OCI-LY3 (cell line): ENCODE measurements around the gene SRPRA.
"Not testable (repeated sequence)": the region's sequence is repeated elsewhere in the genome, so short reads cannot be mapped to it uniquely, and the experiment has no call there.

Experiments used
- H2AFZ ChIP-seq: fragments of 200-600, 300-600 bp; shearing (Covaris generic); 2 replicates; pipeline ENCODE4 v1.6.0; 2014; ENCODE audit warnings: antibody characterized with exemption, low read depth, low read length
- H3K27ac ChIP-seq: fragments of 200-600, 300-600 bp; sonication (generic); 2 replicates; pipeline ENCODE4 v1.5.1; 2014; ENCODE audit warnings: mild to moderate bottlenecking, low read length, moderate library complexity, mixed read lengths
- H3K27me3 ChIP-seq: fragments of 200-600, 300-600 bp; sonication (generic); 2 replicates; pipeline ENCODE4 v1.6.1; 2014; ENCODE audit warnings: low read depth, low read length, mixed read lengths
- H3K36me3 ChIP-seq: fragments of 200-600, 300-600 bp; sonication (generic); replicated peaks from 2 replicates; pipeline ENCODE3; 2014; ENCODE audit warnings: low read depth, low read length, mixed read lengths
- H3K4me1 ChIP-seq: fragments of 300-600, 200-600 bp; sonication (generic); 2 replicates; pipeline ENCODE4 v1.6.1; 2014; ENCODE audit warnings: low read length, mixed read lengths
- H3K4me2 ChIP-seq: fragments of 200-600, 300-600 bp; sonication (generic); 2 replicates; pipeline ENCODE4 v1.6.1; 2014; ENCODE audit warnings: low read length, mixed read lengths
- H3K4me3 ChIP-seq: fragments of 300-600, 200-600 bp; sonication (generic); 2 replicates; pipeline ENCODE4 v1.5.1; 2014; ENCODE audit warnings: antibody characterized with exemption, mild to moderate bottlenecking, low read length, moderate library complexity
- H3K79me2 ChIP-seq: fragments of 300-600, 200-600 bp; shearing (Covaris generic); 2 replicates; pipeline ENCODE4 v1.6.1; 2014; ENCODE audit warnings: mild to moderate bottlenecking, low read length, mixed read lengths
- H3K9ac ChIP-seq: fragments of 300-600, 200-600 bp; shearing (Covaris generic); 2 replicates; pipeline ENCODE4 v1.6.0; 2014; ENCODE audit warnings: mild to moderate bottlenecking, low read length, moderate library complexity
- H3K9me3 ChIP-seq: fragments of 200-600, 300-600 bp; shearing (Covaris generic); 2 replicates; pipeline ENCODE4 v1.6.1; 2014; ENCODE audit warnings: low read length, mixed read lengths; ENCODE audit not compliant: insufficient read depth
- H4K20me1 ChIP-seq: fragments of 200-600, 300-600 bp; sonication (generic); 2 replicates; pipeline ENCODE4 v1.6.1; 2016; ENCODE audit warnings: low read length, mixed read lengths; ENCODE audit not compliant: insufficient read depth
- EZH2phosphoT487 ChIP-seq: fragments of 200-600 bp; shearing (Covaris generic); IDR thresholded peaks from 2 replicates; pipeline ENCODE4 v1.6.1; 2018; ENCODE audit warnings: antibody characterized with exemption, mixed run types, low read depth
- TF ChIP-seq, protein P1 (sequence below): fragments of 200-600, 300-600 bp; sonication (generic); IDR thresholded peaks from 2 replicates; pipeline ENCODE4 v1.5.1; 2014; ENCODE audit warnings: antibody characterized with exemption, low read length, low read depth

Gene SRPRA

GRCh38 chr11:126312961-126313360 is 44.3 kb upstream of the SRPRA start:
- H3K4me2 ChIP-seq, result peak overlapping the region; percentile 43
- peak overlapping the region; percentile 58; the same call in 1 of the 2 replicates for H3K27ac ChIP-seq
- H3K9me3 ChIP-seq, result no peaks in the 10 kb centered on the region
- H3K4me1 ChIP-seq, result peaks cover 56% of the 10 kb centered on the region
- peaks cover 25% of the 10 kb centered on the region for H4K20me1 ChIP-seq
- H3K79me2 ChIP-seq, result peaks cover 31% of the 10 kb centered on the region
- H3K27me3 ChIP-seq, result no peaks in the 10 kb centered on the region
- peaks cover 52% of the 10 kb centered on the region for H3K36me3 ChIP-seq
- TF ChIP-seq, protein P1, sequence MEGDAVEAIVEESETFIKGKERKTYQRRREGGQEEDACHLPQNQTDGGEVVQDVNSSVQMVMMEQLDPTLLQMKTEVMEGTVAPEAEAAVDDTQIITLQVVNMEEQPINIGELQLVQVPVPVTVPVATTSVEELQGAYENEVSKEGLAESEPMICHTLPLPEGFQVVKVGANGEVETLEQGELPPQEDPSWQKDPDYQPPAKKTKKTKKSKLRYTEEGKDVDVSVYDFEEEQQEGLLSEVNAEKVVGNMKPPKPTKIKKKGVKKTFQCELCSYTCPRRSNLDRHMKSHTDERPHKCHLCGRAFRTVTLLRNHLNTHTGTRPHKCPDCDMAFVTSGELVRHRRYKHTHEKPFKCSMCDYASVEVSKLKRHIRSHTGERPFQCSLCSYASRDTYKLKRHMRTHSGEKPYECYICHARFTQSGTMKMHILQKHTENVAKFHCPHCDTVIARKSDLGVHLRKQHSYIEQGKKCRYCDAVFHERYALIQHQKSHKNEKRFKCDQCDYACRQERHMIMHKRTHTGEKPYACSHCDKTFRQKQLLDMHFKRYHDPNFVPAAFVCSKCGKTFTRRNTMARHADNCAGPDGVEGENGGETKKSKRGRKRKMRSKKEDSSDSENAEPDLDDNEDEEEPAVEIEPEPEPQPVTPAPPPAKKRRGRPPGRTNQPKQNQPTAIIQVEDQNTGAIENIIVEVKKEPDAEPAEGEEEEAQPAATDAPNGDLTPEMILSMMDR, result no peak
- no peak for TF ChIP-seq EZH2phosphoT487
- H2AFZ ChIP-seq, result no peak overlapping the region
- peak overlapping the region; percentile 5; the same call in 1 of the 2 replicates for H3K9ac ChIP-seq
- H3K4me3 ChIP-seq, result no peak overlapping the region

- Histone ChIP-seq H3K27me3 (no peaks in the 10 kb centered on the region), H3K9me3 (no peaks in the 10 kb centered on the region), H4K20me1 (peaks cover 26% of the 10 kb centered on the region), H3K36me3 (peaks cover 48% of the 10 kb centered on the region), H3K4me1 (peaks cover 47% of the 10 kb centered on the region), H3K79me2 (peaks cover 27% of the 10 kb centered on the region), H3K4me3 (no peak overlapping the region), H2AFZ (no peak overlapping the region), H3K9ac (peak overlapping the region; percentile 18; the same call in 1 of the 2 replicates), H3K27ac (peak overlapping the region; percentile 77), H3K4me2 (peak overlapping the region; percentile 26)
- no peak for TF ChIP-seq EZH2phosphoT487
- TF ChIP-seq, protein P1, result no peak
Measured at GRCh38 chr11:126311401-126312291, 43.0 kb upstream of the SRPRA start.

DNA sequence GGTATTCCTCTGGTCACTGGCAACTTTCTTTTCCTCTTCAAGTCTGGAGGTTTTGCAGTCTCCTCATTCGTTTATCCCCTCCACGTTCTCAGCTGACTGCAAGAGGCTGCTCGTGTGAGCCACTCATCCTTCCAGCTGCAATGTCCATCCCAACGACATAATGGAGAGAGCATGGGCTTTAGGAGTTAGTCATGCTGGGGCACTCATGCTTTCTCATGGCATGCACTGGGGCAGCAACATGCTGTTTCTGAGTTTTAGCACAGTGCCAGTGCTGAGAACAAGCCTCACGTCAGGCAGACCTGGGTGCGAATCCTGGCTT is 42.3 kb upstream of the SRPRA start:
- H3K4me1 ChIP-seq, result peaks cover 54% of the 10 kb centered on the region
- no peak overlapping the region for H2AFZ ChIP-seq
- H4K20me1 ChIP-seq, result peaks cover 26% of the 10 kb centered on the region
- no peaks in the 10 kb centered on the region for H3K27me3 ChIP-seq
- H3K27ac ChIP-seq, result peak overlapping the region; percentile 77
- H3K4me3 ChIP-seq, result no peak overlapping the region
- no peaks in the 10 kb centered on the region for H3K9me3 ChIP-seq
- peaks cover 46% of the 10 kb centered on the region for H3K36me3 ChIP-seq
- no peak overlapping the region; the same call in 1 of the 2 replicates for H3K9ac ChIP-seq
- H3K79me2 ChIP-seq, result peaks cover 29% of the 10 kb centered on the region
- H3K4me2 ChIP-seq, result peak overlapping the region; percentile 26; the same call in 1 of the 2 replicates
- no peak for TF ChIP-seq EZH2phosphoT487
- TF ChIP-seq, protein P1, result no peak

DNA sequence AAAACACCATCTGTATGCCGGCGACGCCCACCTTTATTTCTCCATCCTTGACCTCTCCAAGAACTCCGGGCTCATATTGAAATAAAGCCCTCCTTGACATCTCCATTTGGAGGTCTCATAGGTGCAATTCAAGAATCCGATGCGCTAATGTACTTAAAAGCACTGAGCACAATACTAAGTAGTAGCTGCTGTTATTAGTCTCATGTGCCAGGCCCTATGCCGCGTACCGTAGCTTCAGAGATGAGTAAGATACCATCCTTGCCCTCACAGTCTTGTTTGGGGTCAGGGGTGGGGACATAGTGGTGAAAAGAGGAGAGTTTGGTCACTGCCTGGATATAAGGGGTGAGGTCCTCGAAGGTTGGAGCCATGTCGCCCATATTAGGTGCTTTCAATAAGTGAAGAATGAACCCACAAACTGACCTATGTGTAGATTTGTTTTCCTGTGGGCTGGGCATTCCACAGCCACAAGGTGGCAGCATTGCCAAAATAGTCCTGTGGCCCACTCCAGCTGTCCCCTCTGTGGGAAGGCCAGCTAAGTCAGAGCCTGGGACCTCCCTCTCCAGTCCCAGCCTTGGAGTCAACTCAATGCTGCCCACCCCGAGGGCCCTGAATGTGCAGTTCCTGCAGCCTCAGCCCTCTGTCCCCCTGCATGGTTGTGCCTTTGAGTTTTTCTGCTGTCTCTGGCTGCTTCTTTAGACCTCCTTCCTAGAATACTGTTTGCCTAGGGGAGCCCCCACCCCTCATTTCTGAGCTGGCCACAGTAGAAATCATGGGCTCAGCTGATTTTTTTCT is 41.7 kb upstream of the SRPRA start:
- Histone ChIP-seq H3K4me2 (peak overlapping the region; percentile 31), H2AFZ (no peak overlapping the region), H3K4me1 (peaks cover 60% of the 10 kb centered on the region), H3K79me2 (peaks cover 29% of the 10 kb centered on the region), H3K27ac (peak overlapping the region; percentile 77), H3K9me3 (no peaks in the 10 kb centered on the region), H3K9ac (no peak overlapping the region), H3K27me3 (no peaks in the 10 kb centered on the region), H3K4me3 (no peak overlapping the region), H4K20me1 (peaks cover 26% of the 10 kb centered on the region), H3K36me3 (peaks cover 45% of the 10 kb centered on the region)
- no peak for TF ChIP-seq EZH2phosphoT487
- TF ChIP-seq, protein P1, result peak; percentile 94

DNA sequence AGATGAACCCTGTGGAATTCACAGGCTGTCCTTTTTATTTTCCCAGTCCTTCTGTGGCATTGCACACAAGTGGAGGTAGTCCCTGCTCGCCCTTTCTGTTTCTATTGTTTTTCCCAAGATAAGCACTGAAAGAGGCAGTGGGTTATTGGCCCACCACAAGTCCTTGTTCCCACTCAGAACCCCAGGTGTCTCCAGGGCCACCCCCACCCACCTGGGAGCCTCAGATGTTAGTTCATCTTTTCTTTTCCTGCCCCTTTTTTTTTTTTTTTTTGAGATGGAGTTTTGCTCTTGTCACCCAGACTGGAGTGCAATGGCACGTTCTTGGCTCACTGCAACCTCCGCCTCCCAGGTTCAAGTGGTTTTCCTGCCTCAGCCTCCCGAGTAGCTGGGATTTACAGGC is 40.1 kb upstream of the SRPRA start:
- not testable (repeated sequence) for H3K4me3 ChIP-seq, H3K27me3 ChIP-seq, H3K9ac ChIP-seq, H2AFZ ChIP-seq, H3K27ac ChIP-seq, H3K9me3 ChIP-seq, H3K4me2 ChIP-seq
- H3K79me2 ChIP-seq, result peaks cover 35% of the 10 kb centered on the region
- peaks cover 52% of the 10 kb centered on the region for H3K4me1 ChIP-seq
- peaks cover 24% of the 10 kb centered on the region for H4K20me1 ChIP-seq
- peaks cover 36% of the 10 kb centered on the region for H3K36me3 ChIP-seq
